GM19452 (cell line): Measurements from ENCODE around the gene PHEX.
"Not testable (repeated sequence)": the region's sequence is repeated elsewhere in the genome, so short reads cannot be mapped to it uniquely, and the experiment has no call there.

Source experiments
- ATAC-seq: cut with Tn5 transposase; IDR thresholded peaks from one replicate; pipeline ENCODE4 v1.9.1; 2021; ENCODE audit not compliant: unreplicated experiment

The PHEX gene

GRCh38 chrX:22220941-22221340 is 188.8 kb downstream of the PHEX start:
- no peak for ATAC-seq

GRCh38 chrX:22234380-22234779 is 202.3 kb downstream of the PHEX start:
- ATAC-seq = no peak

- ATAC-seq = no peak
These were observed 205.4 kb downstream of the PHEX start for GRCh38 chrX:22237479-22237878.

GRCh38 chrX:22246620-22247019 is 214.5 kb downstream of the PHEX start:
- no peak for ATAC-seq

- no peak for ATAC-seq
These were observed 215.0 kb downstream of the PHEX start for GRCh38 chrX:22247169-22247568.

GRCh38 chrX:22248401-22248800 is 216.3 kb downstream of the PHEX start:
- no peak for ATAC-seq

GRCh38 chrX:22249371-22249770 is 217.2 kb downstream of the PHEX start:
- no peak for ATAC-seq

GRCh38 chrX:22268706-22269105 is 236.6 kb downstream of the PHEX start:
- ATAC-seq = no peak

GRCh38 chrX:22272613-22273012 is 240.5 kb downstream of the PHEX start, which contains the start of gene CBLL2:
TSS of gene CBLL2 (plus strand) at chrX:22272913. CDS start at chrX:22272992, 79 bp downstream.
- no peak for ATAC-seq

GRCh38 chrX:22273714-22274317 is 241.7 kb downstream of the PHEX start:
- no peak for ATAC-seq

GRCh38 chrX:22276781-22277180 is 244.7 kb downstream of the PHEX start:
- no peak for ATAC-seq

GRCh38 chrX:22278375-22278774 is 246.2 kb downstream of the PHEX start:
- ATAC-seq = no peak

- ATAC-seq = not testable (repeated sequence)
These were observed 257.1 kb downstream of the PHEX start for GRCh38 chrX:22289209-22289608.

- ATAC-seq = no peak
These were observed 264.7 kb downstream of the PHEX start for GRCh38 chrX:22296871-22297270.

GRCh38 chrX:22300130-22300529 is 268.0 kb downstream of the PHEX start:
- peak; percentile 55 for ATAC-seq
